Measurements from ENCODE around the gene TMEM132C. TPM values are rescaled to one million over a fixed set of nuclear protein-coding genes. Genes with fewer than 3 reads are reported as not detected.

TMEM132C gene
- total and polyA plus RNA-seq, 4 donors: 0.05 to 0.08 (median 0.05) TPM; not detected in 1

GRCh38 chr12:128385736-128386135 is 118.8 kb downstream of the TMEM132C start:
- peaks cover 0 to 3% (median 1%) of the 10 kb centered on the region in 4 donors for H3K27me3 ChIP-seq (ENCODE audit: control insufficient read depth in 4 of 4, insufficient read depth in 4 of 4, low read length in 3 of 4)
- H3K4me1 ChIP-seq (ENCODE audit: control insufficient read depth in 4 of 4, insufficient read depth in 4 of 4, low read length in 3 of 4): no peaks in the 10 kb centered on the region
- no peaks in the 10 kb centered on the region for H3K36me3 ChIP-seq (ENCODE audit: control insufficient read depth in 4 of 4, insufficient read depth in 3 of 4, low read depth in 1 of 4, low read length in 3 of 4)
- no peak overlapping the region for H3K27ac ChIP-seq (ENCODE audit: low read depth in 1 of 2, low read length in 2 of 2)
- 81% methylated on average over 9 of the region's 9 CpGs for whole genome bisulfite sequencing
- TF ChIP-seq RXRA (IDR thresholded peaks at IDR 0.05) (no peak), GABPA (IDR thresholded peaks at IDR 0.05 in 1 of 2, conservative IDR thresholded peaks at IDR 0.05 in 1 of 2) (no peak), HNF4A (conservative IDR thresholded peaks at IDR 0.05) (no peak), ATF3 (IDR thresholded peaks at IDR 0.05) (no peak), CTCF (IDR thresholded peaks at IDR 0.05; ENCODE audit: low read depth, low read length, missing input control) (no peak), FOXA1 (IDR thresholded peaks at IDR 0.05) (no peak), TAF1 (conservative IDR thresholded peaks at IDR 0.05) (no peak), FOXA2 (IDR thresholded peaks at IDR 0.05) (no peak), SP1 (IDR thresholded peaks at IDR 0.05) (no peak), MAX (IDR thresholded peaks at IDR 0.05) (no peak), REST (IDR thresholded peaks at IDR 0.05) (no peak), JUND (IDR thresholded peaks at IDR 0.05) (no peak), YY1 (IDR thresholded peaks at IDR 0.05) (no peak), NR2F2 (IDR thresholded peaks at IDR 0.05) (no peak), RAD21 (IDR thresholded peaks at IDR 0.05) (no peak), ZBTB33 (IDR thresholded peaks at IDR 0.05) (no peak), EGR1 (IDR thresholded peaks at IDR 0.05; ENCODE audit: low read depth in 2 of 2) (no peak), HNF4G (IDR thresholded peaks at IDR 0.05) (no peak)
- H3K9me3 ChIP-seq (ENCODE audit: control insufficient read depth in 4 of 4, low read length in 3 of 4): no peaks in the 10 kb centered on the region
- H3K4me3 ChIP-seq (ENCODE audit: low read depth in 1 of 3, low read length in 3 of 3): no peak overlapping the region
- no peak overlapping the region for H3K9ac ChIP-seq (ENCODE audit: low read depth in 1 of 2, low read length in 2 of 2)
- DNase-seq (ENCODE audit: low spot score): no peak

Data from liver (tissue), 9 donors.